ENCODE data around the gene ANTXRL. TPM values are rescaled to one million over a fixed set of nuclear protein-coding genes. Genes with fewer than 3 reads are reported as not detected.
"Not testable (repeated sequence)": the region's sequence is repeated elsewhere in the genome, so short reads cannot be mapped to it uniquely, and the experiment has no call there.

ANTXRL gene
- total RNA-seq, 2 experiments from 2014 or later = not detected

DNA sequence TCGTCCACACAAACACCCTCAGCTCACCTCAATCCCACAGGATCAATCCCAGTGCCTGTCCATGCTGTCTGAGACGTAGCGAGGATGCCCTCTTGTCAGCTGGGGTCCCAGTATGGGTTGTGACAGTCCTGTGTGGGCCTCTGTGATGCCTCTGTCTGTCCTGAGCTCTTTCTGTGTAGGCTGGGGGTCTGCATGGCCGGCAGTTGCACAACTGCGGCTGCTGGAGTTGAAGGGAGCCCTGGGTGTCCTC, 12.4 kb downstream of the ANTXRL start:
- intact Hi-C loops (cut with DNase I, micrococcal nuclease) = no loop called here
- H3K36me3 Mint-ChIP-seq (ENCODE audit: low read depth) = no peaks in the 10 kb centered on the region
- Histone ChIP-seq H3K4me1 (ENCODE audit: insufficient read depth, low read length) (peaks cover 35% of the 10 kb centered on the region), H3K4me3 (ENCODE audit: low read length) (no peak overlapping the region), H3K9me3 (ENCODE audit: control insufficient read depth in 1 of 2, insufficient read depth in 1 of 2, low read length in 2 of 2) (no peaks in the 10 kb centered on the region), H3K27me3 (ENCODE audit: control insufficient read depth in 1 of 2, insufficient read depth in 2 of 2, low read length in 2 of 2) (no peaks in the 10 kb centered on the region), H3K27ac (ENCODE audit: low read depth in 1 of 2, low read length in 2 of 2) (no peak overlapping the region), H3K36me3 (ENCODE audit: insufficient read depth, low read length) (no peaks in the 10 kb centered on the region)
- peak in 1 of 14 experiments; percentile 31 for DNase-seq
- CTCF ChIA-PET = no interaction called here
- no peaks in the 10 kb centered on the region for H3K27me3 Mint-ChIP-seq
- ATAC-seq (ENCODE audit: poor library complexity) = no peak
- TF ChIP-seq, protein P1, sequence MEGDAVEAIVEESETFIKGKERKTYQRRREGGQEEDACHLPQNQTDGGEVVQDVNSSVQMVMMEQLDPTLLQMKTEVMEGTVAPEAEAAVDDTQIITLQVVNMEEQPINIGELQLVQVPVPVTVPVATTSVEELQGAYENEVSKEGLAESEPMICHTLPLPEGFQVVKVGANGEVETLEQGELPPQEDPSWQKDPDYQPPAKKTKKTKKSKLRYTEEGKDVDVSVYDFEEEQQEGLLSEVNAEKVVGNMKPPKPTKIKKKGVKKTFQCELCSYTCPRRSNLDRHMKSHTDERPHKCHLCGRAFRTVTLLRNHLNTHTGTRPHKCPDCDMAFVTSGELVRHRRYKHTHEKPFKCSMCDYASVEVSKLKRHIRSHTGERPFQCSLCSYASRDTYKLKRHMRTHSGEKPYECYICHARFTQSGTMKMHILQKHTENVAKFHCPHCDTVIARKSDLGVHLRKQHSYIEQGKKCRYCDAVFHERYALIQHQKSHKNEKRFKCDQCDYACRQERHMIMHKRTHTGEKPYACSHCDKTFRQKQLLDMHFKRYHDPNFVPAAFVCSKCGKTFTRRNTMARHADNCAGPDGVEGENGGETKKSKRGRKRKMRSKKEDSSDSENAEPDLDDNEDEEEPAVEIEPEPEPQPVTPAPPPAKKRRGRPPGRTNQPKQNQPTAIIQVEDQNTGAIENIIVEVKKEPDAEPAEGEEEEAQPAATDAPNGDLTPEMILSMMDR (IDR thresholded peaks at IDR 0.05) = no peak
- H3K4me3 Mint-ChIP-seq = no peak overlapping the region
- H3K4me1 Mint-ChIP-seq (ENCODE audit: low read depth) = peaks cover 26% of the 10 kb centered on the region
- POLR2A ChIA-PET = interaction anchor here (0.6 to 1.3 kb wide), 3 partner anchors 14 to 1081 kb away, joined by 3 to 4 read pairs (median 3); no protein-coding TSS in a partner anchor
- H3K27ac Mint-ChIP-seq = no peak overlapping the region
- no peaks in the 10 kb centered on the region for H3K9me3 Mint-ChIP-seq

DNA sequence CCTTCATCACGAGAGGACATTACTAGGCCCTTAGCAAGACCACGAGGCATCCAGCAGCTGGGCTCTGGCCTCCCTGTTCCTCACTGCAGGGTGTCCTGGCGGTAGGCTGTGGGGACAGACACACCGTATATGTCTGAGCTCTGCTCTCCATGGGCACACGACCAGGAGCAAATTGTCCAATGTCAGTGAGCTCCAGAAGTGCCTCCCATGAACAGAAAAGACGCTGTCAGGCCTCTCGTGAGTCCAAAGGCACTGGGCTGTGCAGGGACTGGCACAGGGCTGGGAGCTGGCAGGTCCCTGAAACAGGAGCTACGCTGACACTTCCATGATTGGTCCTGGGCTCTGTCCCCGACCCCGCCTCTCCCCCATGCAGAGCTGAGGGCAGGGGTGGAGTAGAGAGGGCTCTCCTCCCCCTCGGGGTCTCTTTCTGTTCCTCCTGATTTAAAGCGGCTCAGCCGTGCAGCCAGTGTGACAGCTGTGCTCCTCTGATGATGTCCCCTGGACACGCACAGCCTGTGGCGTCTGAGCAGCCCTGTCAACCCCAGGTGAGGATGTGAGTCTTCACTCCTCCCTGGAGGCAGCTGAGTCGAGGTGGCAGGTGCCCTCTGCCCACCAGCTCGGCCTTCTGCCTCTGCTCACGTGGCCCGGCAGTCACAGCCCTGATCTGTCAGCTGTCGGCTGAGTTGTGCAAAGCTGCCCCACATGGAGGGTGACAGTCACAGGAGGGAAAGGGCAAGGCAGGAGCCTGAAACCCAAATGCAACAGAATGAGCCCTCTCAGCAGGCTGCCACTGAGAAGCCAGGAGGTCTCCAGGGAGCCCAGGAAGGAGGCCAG, 13.0 kb downstream of the ANTXRL start:
- Mint-ChIP-seq H3K36me3 (ENCODE audit: low read depth) (no peaks in the 10 kb centered on the region), H3K9me3 (no peaks in the 10 kb centered on the region), H3K27ac (no peak overlapping the region), H3K4me3 (no peak overlapping the region), H3K27me3 (no peaks in the 10 kb centered on the region), H3K4me1 (ENCODE audit: low read depth) (peaks cover 26% of the 10 kb centered on the region)
- DNase-seq = peak in 3 of 14 experiments; percentile 24 to 33 (median 31)
- no peak overlapping the region for H3K4me3 ChIP-seq (ENCODE audit: low read length)
- no peak for ATAC-seq (ENCODE audit: poor library complexity)
- no peaks in the 10 kb centered on the region for H3K36me3 ChIP-seq (ENCODE audit: insufficient read depth, low read length)
- peaks cover 31% of the 10 kb centered on the region for H3K4me1 ChIP-seq (ENCODE audit: insufficient read depth, low read length)
- ChIA-PET POLR2A (interaction anchor here (0.6 to 1.3 kb wide), 3 partner anchors 15 to 1081 kb away, joined by 3 to 4 read pairs (median 3); no protein-coding TSS in a partner anchor), CTCF (no interaction called here)
- H3K9me3 ChIP-seq (ENCODE audit: control insufficient read depth in 1 of 2, insufficient read depth in 1 of 2, low read length in 2 of 2) = no peaks in the 10 kb centered on the region
- H3K27ac ChIP-seq (ENCODE audit: low read depth in 1 of 2, low read length in 2 of 2) = no peak overlapping the region
- TF ChIP-seq, protein P1 (IDR thresholded peaks at IDR 0.05) = no peak
- no peaks in the 10 kb centered on the region for H3K27me3 ChIP-seq (ENCODE audit: control insufficient read depth in 1 of 2, insufficient read depth in 2 of 2, low read length in 2 of 2)
- intact Hi-C loops (cut with DNase I, micrococcal nuclease) = no loop called here

DNA sequence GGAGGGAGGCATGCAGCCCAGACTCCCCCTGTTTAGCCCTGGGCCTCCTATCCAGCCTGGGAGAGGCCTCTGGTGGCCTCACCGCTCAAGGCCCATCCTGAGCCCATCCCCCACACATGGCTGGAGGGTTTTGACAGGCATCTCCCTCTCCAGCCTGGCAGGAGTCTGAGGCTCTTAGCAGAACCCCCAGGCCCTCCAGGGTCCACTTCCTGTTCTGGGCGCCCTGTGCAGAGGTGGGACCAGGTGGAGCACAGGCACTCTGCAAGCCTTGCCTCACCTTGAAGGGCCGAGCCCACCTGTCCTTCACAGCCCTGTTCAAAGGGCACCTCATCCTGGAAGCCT, 13.5 kb downstream of the ANTXRL start:
- ATAC-seq (ENCODE audit: poor library complexity); H3K36me3 ChIP-seq (ENCODE audit: insufficient read depth, low read length); H3K9me3 ChIP-seq (ENCODE audit: control insufficient read depth in 1 of 2, insufficient read depth in 1 of 2, low read length in 2 of 2); H3K27me3 Mint-ChIP-seq; intact Hi-C loops (cut with DNase I, micrococcal nuclease); H3K27me3 ChIP-seq (ENCODE audit: control insufficient read depth in 1 of 2, insufficient read depth in 2 of 2, low read length in 2 of 2); H3K4me3 ChIP-seq (ENCODE audit: low read length); CTCF ChIA-PET; H3K4me3 Mint-ChIP-seq; POLR2A ChIA-PET; DNase-seq; H3K9me3 Mint-ChIP-seq; H3K27ac Mint-ChIP-seq; H3K36me3 Mint-ChIP-seq (ENCODE audit: low read depth); H3K27ac ChIP-seq (ENCODE audit: low read depth in 1 of 2, low read length in 2 of 2): not testable (repeated sequence)
- H3K4me1 Mint-ChIP-seq (ENCODE audit: low read depth) = peaks cover 26% of the 10 kb centered on the region
- peaks cover 31% of the 10 kb centered on the region for H3K4me1 ChIP-seq (ENCODE audit: insufficient read depth, low read length)

Measured in CD4-positive, alpha-beta T cell (primary cell).